GM12878 (cell line): ENCODE results near the gene B4GALNT2. TPM values are rescaled to one million over a fixed set of nuclear protein-coding genes. Genes with fewer than 3 reads are reported as not detected.

Experiments
- ATAC-seq: fragments of 200-7000 bp; cut with Tn5 transposase; 3 replicates; pipeline ENCODE4 v1.9.1; 2020; ENCODE audit warnings: mild to moderate bottlenecking, moderate library complexity
- BruUV-seq: library from RNA; stranded (reverse); fragments of 400-500 nt; replicated peaks from 2 replicates; lab custom pipeline; 2021; lab: Mats Ljungman, UMichigan
- CTCF ChIA-PET: fragments of 300-600 bp; sonication (Branson Sonifier 250); formaldehyde crosslinking; extraction: SDS; loops from one replicate; lab custom pipeline; 2021; ENCODE audit warnings: inconsistent platforms; lab: Yijun Ruan, JAX
- POLR2A ChIA-PET: fragments of 350-600 bp; formaldehyde crosslinking; extraction: SDS; loops from one replicate; lab custom pipeline; 2021; ENCODE audit warnings: inconsistent platforms; lab: Charles Lee
- RAD21 ChIA-PET: fragments of 300-600 bp; sonication (Branson Sonifier 250); formaldehyde crosslinking; loops from one replicate; lab custom pipeline; 2023; ENCODE audit warnings: antibody characterized with exemption; ENCODE audit not compliant: unreplicated experiment; lab: Charles Lee
- SMC1A ChIA-PET: fragments of 300-600 bp; sonication (Branson Sonifier 250); formaldehyde crosslinking; loops from one replicate; lab custom pipeline; 2023; ENCODE audit not compliant: unreplicated experiment, uncharacterized antibody; lab: Charles Lee
- DNase-seq: peaks from one replicate; pipeline ENCODE4 v3.0.0-alpha.2; 2011; ENCODE audit warnings: low read depth, low spot score
- FAIRE-seq: peaks from 3 replicates; lab custom pipeline; 2011; peaks lifted over from hg19 to GRCh38; lab: Jason Lieb, UNC
- H2AFZ ChIP-seq: 2 replicates; pipeline ENCODE4 v1.6.0; 2011; ENCODE audit warnings: low read depth, low read length, control low read depth; ENCODE audit not compliant: control insufficient read depth
- H3K27ac ChIP-seq: 2 replicates; pipeline ENCODE4 v1.5.1; 2011; ENCODE audit warnings: control low read depth; ENCODE audit not compliant: control insufficient read depth, insufficient read depth
- H3K27me3 ChIP-seq, 2 experiments: replicated peaks in 1 of 2; 2 replicates each; pipeline versions ENCODE4 v1.6.0 to v1.6.1; 2011; ENCODE audit warnings: low read length in 1 of 2; ENCODE audit not compliant: control insufficient read depth in 2 of 2, insufficient read depth in 2 of 2
- H3K36me3 ChIP-seq, 2 experiments: 2 replicates each; pipeline ENCODE4 v1.5.1; 2011; ENCODE audit warnings: low read length in 1 of 2; ENCODE audit not compliant: control insufficient read depth in 2 of 2, insufficient read depth in 2 of 2
- H3K4me1 ChIP-seq: 2 replicates; pipeline ENCODE4 v1.6.1; 2011; ENCODE audit warnings: mild to moderate bottlenecking, low read length, moderate library complexity, mixed read lengths; ENCODE audit not compliant: control insufficient read depth, insufficient read depth
- H3K4me2 ChIP-seq: 2 replicates; pipeline ENCODE4 v1.6.0; 2011; ENCODE audit warnings: control low read depth; ENCODE audit not compliant: control insufficient read depth, insufficient read depth
- H3K4me3 ChIP-seq: fragments of 200-600 bp; sonication (generic); 2 replicates; pipeline ENCODE4 v1.5.1; 2016
- H3K79me2 ChIP-seq: 2 replicates; pipeline ENCODE4 v1.6.0; 2011; ENCODE audit warnings: low read length; ENCODE audit not compliant: control insufficient read depth, insufficient read depth
- H3K9ac ChIP-seq: 2 replicates; pipeline ENCODE4 v1.8.0; 2011; ENCODE audit warnings: low read length, control low read depth, mixed read lengths; ENCODE audit not compliant: control insufficient read depth, insufficient read depth
- H3K9me3 ChIP-seq: replicated peaks from 3 replicates; pipeline ENCODE4 v1.5.1; 2011; ENCODE audit warnings: mild to moderate bottlenecking, low read length; ENCODE audit not compliant: control insufficient read depth, insufficient read depth
- H4K20me1 ChIP-seq: 2 replicates; pipeline ENCODE4 v1.6.0; 2011; ENCODE audit not compliant: control insufficient read depth, insufficient read depth
- CBX5 ChIP-seq: sonication (generic); IDR thresholded peaks from 2 replicates; pipeline ENCODE4 v1.6.1; 2016; ENCODE audit warnings: low read depth, moderate library complexity, mild to moderate bottlenecking, inconsistent platforms
- E2F4 ChIP-seq: IDR thresholded peaks from 2 replicates; pipeline ENCODE4 v1.6.1; 2012; ENCODE audit warnings: low read depth, low read length, improper control_type of control experiment
- PAX8 ChIP-seq: fragments of 450-650 bp; IDR thresholded peaks from 2 replicates; pipeline ENCODE4 v1.6.1; 2017; ENCODE audit warnings: mild to moderate bottlenecking, moderate library complexity
- PBX3 ChIP-seq: IDR thresholded peaks from 2 replicates; pipeline ENCODE4 v1.6.1; 2011; ENCODE audit warnings: mild to moderate bottlenecking, low read depth, low read length, moderate library complexity; ENCODE audit not compliant: insufficient replicate concordance
- POLR2AphosphoS5 ChIP-seq: IDR thresholded peaks from 2 replicates; pipeline ENCODE4 v1.6.1; 2011; ENCODE audit warnings: mild to moderate bottlenecking, low read length, inconsistent platforms
- PRDM15 ChIP-seq: fragments of 450-650 bp; formaldehyde crosslinking; IDR thresholded peaks from 2 replicates; pipeline ENCODE4 v1.4.0; 2020; ENCODE audit warnings: mild to moderate bottlenecking, moderate library complexity
- RELB ChIP-seq: fragments of 450-650 bp; IDR thresholded peaks from 2 replicates; pipeline ENCODE4 v1.6.1; 2017; ENCODE audit warnings: low read depth, mild to moderate bottlenecking, moderate library complexity
- RUNX3 ChIP-seq: IDR thresholded peaks from 2 replicates; pipeline ENCODE4 v1.6.1; 2012; ENCODE audit warnings: low read length, inconsistent platforms
- ZNF274 ChIP-seq: IDR thresholded peaks from one replicate; pipeline ENCODE4 v1.8.0; 2011; ENCODE audit not compliant: insufficient read length, insufficient read depth
- ZZZ3 ChIP-seq: IDR thresholded peaks from 2 replicates; pipeline ENCODE4 v1.6.1; 2011; ENCODE audit warnings: low read depth; ENCODE audit not compliant: control insufficient read depth, insufficient read length
- WGBS: methylation state at CpG from one replicate; pipeline ENCODE4 v1.1.6; 2016; ENCODE audit warnings: low lambda C conversion rate; ENCODE audit not compliant: insufficient replicate concordance, insufficient coverage; ENCODE audit errors: missing lambda C conversion rate; 5-methylcytosine and 5-hydroxymethylcytosine counted together
- in situ Hi-C: fragments of 300-500 bp; cut with MboI; formaldehyde crosslinking; loops from 9 replicates; pipeline ENCODE4 v1.14.3; 2018; ENCODE audit warnings: mixed read lengths
- intact Hi-C: fragments of 100-400 bp; cut with micrococcal nuclease; formaldehyde crosslinking; loops from one replicate; pipeline ENCODE4 v1.14.2; 2022; ENCODE audit not compliant: unreplicated experiment
- polyA plus RNA-seq, 11 experiments: library from polyadenylated mRNA; depleted of rRNA in 4 of 11; unstranded in 6 of 11; stranded (reverse) in 5 of 11; fragments of >200 nt; fragmentation: Nextera tagmentation in 4 of 11; fragmentation: Illumina TruSeq in 1 of 11; extraction: Ambion mirVana in 4 of 11; extraction: Trizol in 1 of 11; gene quantifications; 1 replicate in 1 of 11; 2 replicates in 10 of 11; pipeline versions ENCODE4 v1.2.1 to v1.2.3, GENCODE V29; 2011 to 2016; ENCODE audit warnings: inconsistent platforms in 2 of 11, missing spikeins in 2 of 11, low read depth in 1 of 11
- total RNA-seq, 4 experiments: library from RNA; depleted of rRNA in 3 of 4; stranded (reverse); fragments of >200 nt in 3 of 4; fragmentation: Illumina TruSeq in 1 of 4; extraction: Trizol in 1 of 4; gene quantifications; 2 replicates each; pipeline versions ENCODE4 v1.2.1 to v1.2.3, GENCODE V29; 2013 to 2021

B4GALNT2 gene
- total and polyA plus RNA-seq, 10 of the 15 experiments (the other 5 are each of a cell fraction or from before 2014, with no cell fraction given) = not detected

GRCh38 chr17:49146620-49147306, 14.2 kb downstream of the B4GALNT2 start (continued):
- TF ChIP-seq RELB = no peak

GRCh38 chr17:49148171-49148570, 15.6 kb downstream of the B4GALNT2 start:
- RAD21 ChIA-PET = no interaction called here
- no peak overlapping the region for H3K27ac ChIP-seq
- H3K9ac ChIP-seq = no peak overlapping the region
- H3K4me2 ChIP-seq = no peak overlapping the region
- H3K4me1 ChIP-seq = no peaks in the 10 kb centered on the region
- DNase-seq = no peak
- no peak for ATAC-seq
- peaks cover 0 to 3% of the 10 kb centered on the region in 2 experiments; a peak in 1 of 4 replicates for H3K27me3 ChIP-seq
- no peaks in the 10 kb centered on the region for H4K20me1 ChIP-seq
- H3K4me3 ChIP-seq = no peak overlapping the region
- no peak overlapping the region for H2AFZ ChIP-seq
- 52% methylated on average over 6 of the region's 6 CpGs for WGBS
- no peak for FAIRE-seq
- no peaks in the 10 kb centered on the region for H3K9me3 ChIP-seq
- POLR2A ChIA-PET = no interaction called here
- TF ChIP-seq E2F4 (no peak), ZZZ3 (no peak), RUNX3 (no peak), POLR2AphosphoS5 (no peak), PAX8 (no peak), ZNF274 (no peak), PBX3 (no peak), CBX5 (no peak), PRDM15 (CRISPR knock-in tag) (no peak)
- CTCF ChIA-PET = no interaction called here
- BruUV-seq = no TSS peak
- intact Hi-C loops (no loop called here), in situ Hi-C loops (no loop called here)
- SMC1A ChIA-PET = no interaction called here
- no peaks in the 10 kb centered on the region for H3K79me2 ChIP-seq
- no peaks in the 10 kb centered on the region for H3K36me3 ChIP-seq
